SK-N-SH treated with all-trans-retinoic acid at 6 μM for 48 hours (cell line): ENCODE data around the gene CST7.

Experiments used
- ATAC-seq: fragments of 200-7000 bp; cut with Tn5 transposase; 3 replicates; pipeline ENCODE4 v1.9.1; 2020; ENCODE audit warnings: mild to moderate bottlenecking, moderate library complexity
- ARNTL ChIP-seq: fragments of 450-650 bp; formaldehyde crosslinking; IDR thresholded peaks from 2 replicates; pipeline ENCODE4 v1.5.0; 2020; ENCODE audit warnings: low read depth, mild to moderate bottlenecking, moderate library complexity, borderline replicate concordance
- BACH2 ChIP-seq: fragments of 250-450 bp; sonication (Bioruptor Pico); IDR thresholded peaks from 2 replicates; pipeline ENCODE4 v1.9.0; 2021; ENCODE audit warnings: mild to moderate bottlenecking, borderline replicate concordance
- CREB5 ChIP-seq: fragments of 250-450 bp; sonication (Bioruptor Pico); IDR thresholded peaks from 2 replicates; pipeline ENCODE4 v1.5.1; 2020; ENCODE audit warnings: low read depth, mild to moderate bottlenecking, moderate library complexity
- CSDC2 ChIP-seq: fragments of 250-450 bp; sonication (Bioruptor Pico); IDR thresholded peaks from 2 replicates; pipeline ENCODE4 v1.5.0; 2020; ENCODE audit warnings: mild to moderate bottlenecking, moderate library complexity
- CSRNP3 ChIP-seq: fragments of 250-450 bp; sonication (Bioruptor Pico); IDR thresholded peaks from 2 replicates; pipeline ENCODE4 v1.5.1; 2021; ENCODE audit warnings: mild to moderate bottlenecking, moderate library complexity
- ESRRG ChIP-seq: fragments of 250-450 bp; sonication (Bioruptor Pico); IDR thresholded peaks from 2 replicates; pipeline ENCODE4 v1.6.1; 2021; ENCODE audit warnings: mild to moderate bottlenecking
- GLIS3 ChIP-seq: fragments of 250-450 bp; sonication (Bioruptor Pico); IDR thresholded peaks from 2 replicates; pipeline ENCODE4 v1.5.0; 2020; ENCODE audit warnings: mild to moderate bottlenecking, moderate library complexity
- ISL1 ChIP-seq: fragments of 250-450 bp; sonication (Bioruptor Pico); IDR thresholded peaks from 2 replicates; pipeline ENCODE4 v2.1.2; 2022; ENCODE audit warnings: mild to moderate bottlenecking, moderate library complexity
- POU6F1 ChIP-seq: fragments of 250-450 bp; sonication (Bioruptor Pico); IDR thresholded peaks from 2 replicates; pipeline ENCODE4 v1.8.0; 2021; ENCODE audit warnings: low read depth, mild to moderate bottlenecking, moderate library complexity, borderline replicate concordance
- PPARA ChIP-seq: fragments of 250-450 bp; sonication (Bioruptor Pico); IDR thresholded peaks from 2 replicates; pipeline ENCODE4 v1.5.0; 2020; ENCODE audit warnings: mild to moderate bottlenecking, borderline replicate concordance
- SNAI2 ChIP-seq: fragments of 250-450 bp; sonication (Bioruptor Pico); IDR thresholded peaks from 2 replicates; pipeline ENCODE4 v1.5.0; 2020; ENCODE audit warnings: mild to moderate bottlenecking, moderate library complexity
- TCF4 ChIP-seq: fragments of 250-450 bp; sonication (Bioruptor Pico); IDR thresholded peaks from 2 replicates; pipeline ENCODE4 v1.8.0; 2021; ENCODE audit warnings: mild to moderate bottlenecking, moderate library complexity, borderline replicate concordance
- TOX ChIP-seq: fragments of 250-450 bp; sonication (Bioruptor Pico); IDR thresholded peaks from 2 replicates; pipeline ENCODE4 v1.8.0; 2021; ENCODE audit warnings: mild to moderate bottlenecking, moderate library complexity, borderline replicate concordance
- TSHZ2 ChIP-seq: fragments of 250-450 bp; sonication (Bioruptor Pico); IDR thresholded peaks from 2 replicates; pipeline ENCODE4 v1.5.0; 2020; ENCODE audit warnings: mild to moderate bottlenecking, moderate library complexity
- ZC3H10 ChIP-seq: fragments of 250-450 bp; sonication (Bioruptor Pico); IDR thresholded peaks from 2 replicates; pipeline ENCODE4 v1.5.1; 2021; ENCODE audit warnings: mild to moderate bottlenecking, moderate library complexity
- ZFP3 ChIP-seq: fragments of 250-450 bp; sonication (Bioruptor Pico); IDR thresholded peaks from 2 replicates; pipeline ENCODE4 v1.5.0; 2020; ENCODE audit warnings: mild to moderate bottlenecking, moderate library complexity
- ZFP30 ChIP-seq: fragments of 450-650 bp; formaldehyde crosslinking; IDR thresholded peaks from 2 replicates; pipeline ENCODE4 v1.5.0; 2022; ENCODE audit warnings: mild to moderate bottlenecking, moderate library complexity
- ZNF565 ChIP-seq: fragments of 450-650 bp; formaldehyde crosslinking; conservative IDR thresholded peaks from 2 replicates; pipeline ENCODE4 v1.5.0; 2020; ENCODE audit warnings: low read depth, mild to moderate bottlenecking, moderate library complexity
- ZNF70 ChIP-seq: fragments of 450-650 bp; formaldehyde crosslinking; IDR thresholded peaks from 2 replicates; pipeline ENCODE4 v1.5.0; 2020; ENCODE audit warnings: mild to moderate bottlenecking, moderate library complexity
- ZNF8 ChIP-seq: fragments of 450-650 bp; formaldehyde crosslinking; IDR thresholded peaks from 2 replicates; pipeline ENCODE4 v1.5.0; 2020; ENCODE audit warnings: mild to moderate bottlenecking, moderate library complexity

Gene CST7

GRCh38 chr20:24955045-24955444, 6.0 kb downstream of the CST7 start (continued):
- TF ChIP-seq ARNTL (CRISPR knock-in tag) (no peak), POU6F1 (CRISPR knock-in tag) (no peak), ZNF70 (CRISPR knock-in tag) (no peak), TOX (no peak), CSDC2 (CRISPR knock-in tag) (no peak), ZNF565 (CRISPR knock-in tag) (no peak), BACH2 (CRISPR knock-in tag) (no peak), ZNF8 (CRISPR knock-in tag) (no peak), ZFP30 (CRISPR knock-in tag) (no peak), TCF4 (CRISPR knock-in tag) (no peak), ESRRG (CRISPR knock-in tag) (no peak)

GRCh38 chr20:24956001-24956841, 7.2 kb downstream of the CST7 start:
- TF ChIP-seq CSDC2 (CRISPR knock-in tag) = no peak
- TF ChIP-seq CSRNP3 (CRISPR knock-in tag) = no peak
- TF ChIP-seq SNAI2 = no peak
- no peak for TF ChIP-seq ISL1 (CRISPR knock-in tag)
- no peak for TF ChIP-seq BACH2 (CRISPR knock-in tag)
- no peak for TF ChIP-seq CREB5 (CRISPR knock-in tag)
- TF ChIP-seq ZNF565 (CRISPR knock-in tag) = no peak
- TF ChIP-seq PPARA = no peak
- no peak for TF ChIP-seq TCF4 (CRISPR knock-in tag)
- TF ChIP-seq ZFP30 (CRISPR knock-in tag) = no peak

GRCh38 chr20:24957326-24958016, 8.4 kb downstream of the CST7 start:
- no peak for ATAC-seq
- TF ChIP-seq TCF4 (CRISPR knock-in tag) (no peak), CREB5 (CRISPR knock-in tag) (no peak), ZNF565 (CRISPR knock-in tag) (no peak), ZFP3 (no peak), CSRNP3 (CRISPR knock-in tag) (no peak), POU6F1 (CRISPR knock-in tag) (no peak), TOX (no peak), ZFP30 (CRISPR knock-in tag) (no peak), PPARA (no peak), ZNF8 (CRISPR knock-in tag) (no peak), ESRRG (CRISPR knock-in tag) (no peak), ZC3H10 (CRISPR knock-in tag) (no peak), TSHZ2 (CRISPR knock-in tag) (no peak), GLIS3 (no peak)

More at GRCh38 chr20:24956001-24956841, 7.2 kb downstream of the CST7 start:
- no peak for ATAC-seq
